Stimulated activated CD8-positive, alpha-beta memory T cell treated with anti-CD3 and anti-CD28 coated beads, Interleukin-4, amount 100 ng/mL, for 24 hours (primary cell): ENCODE data around the gene PEX26.
"Not testable (repeated sequence)": the region's sequence is repeated elsewhere in the genome, so short reads cannot be mapped to it uniquely, and the experiment has no call there.

Experiments
- DNase-seq: peaks from one replicate; pipeline ENCODE4 v3.0.0-alpha.2; 2020; ENCODE audit warnings: low read depth

Gene PEX26

DNA sequence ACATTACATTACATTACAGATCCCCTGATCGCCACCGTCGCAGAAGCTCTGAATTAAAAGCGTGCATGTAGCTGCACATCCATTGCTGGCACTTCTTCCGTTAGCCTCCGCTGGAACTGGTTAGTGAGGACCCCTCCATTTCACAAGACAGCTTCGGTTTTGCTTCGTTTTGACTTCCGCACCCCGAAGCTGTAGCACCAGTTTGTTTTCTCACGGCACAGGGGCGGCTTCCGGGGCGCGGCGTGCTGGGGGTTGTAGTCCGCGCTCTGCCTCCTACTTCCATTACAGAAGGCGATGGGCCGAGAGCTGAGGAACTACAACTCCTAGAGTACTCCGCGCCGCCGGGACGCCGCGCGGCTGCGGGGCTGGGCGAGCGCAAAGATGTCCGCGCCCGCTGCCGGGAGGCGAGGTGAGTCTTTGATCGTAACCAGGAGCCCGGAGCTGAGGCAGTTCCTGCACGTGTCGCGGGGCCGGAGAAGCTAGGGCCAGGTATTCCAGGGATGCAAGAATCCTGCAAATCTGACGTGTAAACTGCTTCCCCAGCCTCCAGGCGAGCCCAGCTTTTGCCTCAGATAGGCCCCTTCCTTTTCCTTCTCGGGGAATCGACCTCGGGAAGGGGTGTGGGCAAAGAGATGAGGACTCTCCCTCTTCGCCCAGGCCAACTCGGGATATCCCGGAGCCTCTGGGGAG lies at the start of gene PEX26:
PEX26 (plus strand) TSS at position 352 of the 690 bp plus-strand sequence. CDS start 387 bp downstream, outside the sequence.
- DNase-seq: peak; percentile 92

DNA sequence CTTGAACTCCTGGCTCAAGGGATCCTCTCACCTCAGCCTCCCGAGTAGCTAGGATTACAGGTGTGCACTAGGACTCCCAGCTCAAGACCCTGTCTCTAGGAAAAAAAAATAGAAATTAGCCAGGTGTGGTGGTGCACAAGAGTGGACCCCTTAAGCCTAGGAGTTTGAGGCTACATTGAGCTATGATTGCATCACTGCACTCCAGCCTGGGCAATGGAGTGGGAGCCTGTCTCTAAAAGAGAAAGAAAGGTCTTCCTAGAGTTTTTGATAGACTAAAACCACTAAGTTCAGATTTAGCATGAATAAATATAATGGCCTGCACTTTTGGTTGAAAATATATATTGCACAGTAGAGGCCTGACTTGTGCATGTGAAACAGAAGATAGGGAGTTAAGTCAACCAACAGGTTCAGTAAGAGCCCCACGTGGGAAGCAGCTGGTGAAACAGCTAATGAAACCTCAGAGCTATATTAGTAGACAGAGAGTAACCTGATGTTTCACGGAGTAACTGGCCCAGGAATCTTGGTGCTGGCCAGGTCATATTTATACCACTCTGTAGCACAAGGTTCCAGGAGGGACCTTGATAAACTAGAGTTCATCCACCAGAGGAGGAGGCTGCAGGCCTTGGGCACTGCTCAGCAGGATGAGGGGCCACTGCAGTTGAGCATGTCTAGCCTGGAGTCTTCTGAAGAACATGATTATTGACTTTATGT lies 48.8 kb upstream of the PEX26 start:
- no peak for DNase-seq

- DNase-seq: no peak
Measured at GRCh38 chr22:18029686-18030267, 48.0 kb upstream of the PEX26 start.

- DNase-seq: no peak
Measured at GRCh38 chr22:18031695-18032454, 45.9 kb upstream of the PEX26 start.

- DNase-seq: no peak
Measured at GRCh38 chr22:18032455-18033101, 45.2 kb upstream of the PEX26 start.

- no peak for DNase-seq
Measured at GRCh38 chr22:18033204-18033998, 44.4 kb upstream of the PEX26 start.

- no peak for DNase-seq
Measured at GRCh38 chr22:18034076-18034475, 43.7 kb upstream of the PEX26 start.

- DNase-seq: no peak
Measured at GRCh38 chr22:18035751-18036150, 42.0 kb upstream of the PEX26 start.

DNA sequence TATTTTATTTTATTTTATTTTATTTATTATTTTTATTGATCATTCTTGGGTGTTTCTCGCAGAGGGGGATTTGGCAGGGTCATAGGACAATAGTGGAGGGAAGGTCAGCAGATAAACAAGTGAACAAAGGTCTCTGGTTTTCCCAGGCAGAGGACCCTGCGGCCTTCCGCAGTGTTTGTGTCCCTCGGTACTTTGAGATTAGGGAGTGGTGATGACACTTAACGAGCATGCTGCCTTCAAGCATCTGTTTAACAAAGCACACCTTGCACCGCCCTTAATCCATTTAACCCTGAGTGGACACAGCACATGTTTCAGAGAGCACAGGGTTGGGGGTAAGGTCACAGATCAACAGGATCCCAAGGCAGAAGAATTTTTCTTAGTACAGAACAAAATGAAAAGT lies 36.9 kb upstream of the PEX26 start:
- not testable (repeated sequence) for DNase-seq

- no peak for DNase-seq
Measured at GRCh38 chr22:18042685-18043084, 35.1 kb upstream of the PEX26 start.

DNA sequence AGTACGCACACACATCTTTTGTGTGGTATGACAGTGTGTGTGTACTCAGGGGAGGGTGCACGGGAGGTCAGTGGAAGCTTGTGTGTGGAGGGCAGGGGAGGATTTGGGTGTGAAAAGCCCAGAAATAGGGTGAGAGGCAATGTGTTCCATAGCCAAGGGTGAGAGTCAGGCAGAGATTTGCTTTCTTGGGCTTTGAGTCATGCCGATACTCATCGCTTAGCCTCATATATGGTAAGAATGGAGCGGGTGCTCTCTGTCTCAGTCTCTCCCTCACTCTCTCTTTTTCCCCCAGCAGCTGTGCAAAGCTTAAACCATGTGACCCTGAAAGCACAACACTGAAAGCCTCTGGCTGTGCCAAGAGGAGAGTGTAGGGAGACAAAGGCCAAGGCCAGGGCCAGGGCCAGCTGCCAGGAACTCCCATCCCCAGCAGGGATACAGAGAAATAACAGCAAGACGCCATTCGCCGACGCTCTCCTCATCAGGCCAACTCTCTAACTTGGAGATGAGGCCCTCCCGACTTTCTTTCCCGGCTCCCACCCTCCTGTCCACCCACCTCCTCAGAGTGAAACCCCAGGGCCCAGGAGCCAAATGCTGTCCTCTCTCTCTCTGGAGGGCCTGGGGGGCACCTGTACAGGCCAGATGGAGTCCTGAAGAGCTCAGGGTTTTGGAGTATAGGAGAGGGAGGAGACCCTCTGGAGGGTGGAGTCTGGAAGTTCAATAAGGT lies 33.1 kb upstream of the PEX26 start:
- no peak for DNase-seq

- DNase-seq: no peak
Measured at GRCh38 chr22:18045794-18046193, 32.0 kb upstream of the PEX26 start.

DNA sequence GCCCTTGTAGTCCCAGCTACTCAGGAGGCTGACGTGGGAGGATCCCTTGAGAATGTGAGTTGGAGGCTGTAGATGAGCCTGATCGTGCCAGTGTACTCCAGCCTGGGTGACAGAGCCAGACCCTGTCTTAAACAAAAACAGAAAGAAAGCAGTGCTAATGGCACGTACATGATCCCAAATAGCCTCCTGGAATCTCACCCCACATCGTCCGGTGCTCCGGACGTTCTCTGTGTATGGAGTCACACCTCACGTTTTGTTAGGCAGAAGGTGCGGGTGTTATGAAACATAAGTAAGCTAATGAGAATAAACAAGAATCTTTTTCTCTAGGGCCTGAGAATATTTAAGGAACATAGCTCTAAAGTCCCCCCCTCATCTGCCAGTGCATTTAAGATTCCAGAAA lies 29.7 kb upstream of the PEX26 start:
- DNase-seq: no peak

- no peak for DNase-seq
Measured at GRCh38 chr22:18048441-18048898, 29.3 kb upstream of the PEX26 start.

DNA sequence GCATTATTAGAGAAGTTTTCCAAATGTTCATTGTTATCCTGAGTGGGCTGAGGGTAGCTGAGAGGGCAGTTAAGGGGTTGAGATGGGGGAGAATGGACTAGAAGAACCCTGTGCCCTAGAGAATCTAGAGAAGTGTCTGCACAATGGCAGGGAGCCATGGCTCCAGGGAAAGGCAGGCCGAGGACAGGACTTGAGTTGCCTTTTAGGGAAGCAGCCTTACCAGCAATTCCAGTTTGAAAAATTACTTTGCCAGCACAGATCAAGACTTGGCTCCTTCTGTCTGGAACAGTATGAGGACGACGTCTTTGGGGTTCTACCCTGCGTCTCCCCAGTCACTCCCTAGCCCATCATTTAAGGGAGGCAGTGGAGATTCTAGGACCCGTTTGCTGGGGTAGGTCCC lies 27.7 kb upstream of the PEX26 start:
- DNase-seq: no peak

DNA sequence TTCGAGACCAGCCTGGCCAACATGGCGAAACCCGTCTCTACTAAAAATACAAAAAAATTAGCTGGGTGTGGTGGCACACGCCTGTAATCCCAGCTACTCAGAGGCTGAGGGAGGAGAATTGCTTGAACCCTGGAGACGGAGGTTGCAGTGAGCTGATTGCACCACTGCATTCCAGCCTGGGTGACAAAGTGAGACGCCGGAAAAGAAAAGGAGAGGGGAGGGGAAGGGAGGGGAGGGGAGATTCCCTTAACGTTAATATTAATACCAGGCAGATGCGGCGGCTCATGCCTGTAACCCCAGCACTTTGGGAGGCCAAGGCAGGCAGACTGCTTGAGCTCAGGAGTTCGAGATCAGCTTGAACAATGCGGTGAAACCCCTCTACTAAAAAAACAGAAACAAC lies 26.7 kb upstream of the PEX26 start:
- not testable (repeated sequence) for DNase-seq

GRCh38 chr22:18053216-18053946 lies 24.4 kb upstream of the PEX26 start:
- DNase-seq: not testable (repeated sequence)

DNA sequence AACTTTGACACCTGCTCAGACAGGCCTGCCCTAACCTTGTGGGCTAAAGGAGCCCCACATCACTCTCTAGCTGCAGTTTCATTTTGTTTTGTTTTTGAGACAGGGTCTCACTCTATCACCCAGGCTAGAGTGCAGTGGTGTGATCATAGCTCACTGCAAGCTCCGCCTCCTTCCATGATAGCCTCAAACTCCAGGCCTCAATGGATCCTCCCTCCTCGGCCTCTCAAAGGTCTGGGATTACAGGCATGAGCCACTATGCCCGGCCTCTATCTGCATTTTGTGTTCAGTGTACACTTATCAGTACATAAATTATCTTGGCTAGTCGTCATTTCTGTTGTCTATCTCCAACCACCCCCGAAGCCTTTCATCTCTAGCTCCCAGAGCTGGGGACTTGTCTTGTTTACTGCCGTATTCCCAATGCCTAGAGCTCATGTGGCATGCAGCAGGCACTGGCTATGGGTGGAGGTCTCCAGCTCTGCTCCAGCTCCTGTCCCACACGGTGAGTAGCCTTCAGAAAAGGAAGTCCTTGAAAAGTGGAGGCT lies 22.1 kb upstream of the PEX26 start:
- DNase-seq: no peak

DNA sequence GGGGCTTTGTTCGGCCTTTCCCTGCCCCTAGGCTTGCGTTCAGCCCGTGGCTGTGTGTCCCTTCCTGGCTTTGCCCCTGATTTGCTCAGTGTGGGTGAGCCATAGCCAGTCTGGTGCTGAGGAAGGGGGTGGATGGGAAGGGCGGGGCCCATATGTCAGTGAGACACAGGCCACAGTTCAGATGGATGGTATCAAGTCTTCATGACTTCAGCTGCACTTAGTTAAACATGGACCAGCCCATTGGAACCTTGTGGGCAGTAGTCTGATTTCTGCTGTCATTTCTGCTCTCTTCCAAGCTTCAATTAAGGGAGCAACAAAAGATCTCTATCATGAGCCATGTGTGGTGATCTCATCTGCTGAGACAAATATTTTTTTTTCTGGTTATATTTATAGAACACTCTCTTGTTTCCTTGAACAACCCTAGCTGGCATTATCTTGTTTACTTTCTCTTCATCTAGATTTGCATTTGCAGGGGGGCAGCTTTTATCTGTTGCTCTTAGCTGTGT lies 21.6 kb upstream of the PEX26 start:
- no peak for DNase-seq
